Keratinocyte (primary cell): ENCODE results near the gene LANCL1. TPM values are rescaled to one million over a fixed set of nuclear protein-coding genes. Genes with fewer than 3 reads are reported as not detected.

ENCODE experiments used
- DNase-seq: peaks from one replicate; pipeline ENCODE4 v3.0.0-alpha.2; 2011; ENCODE audit warnings: low read depth, missing footprints, low spot score
- FAIRE-seq: peaks from 2 replicates; lab custom pipeline; 2011; peaks lifted over from hg19 to GRCh38; lab: Jason Lieb, UNC
- H2AFZ ChIP-seq: 2 replicates; pipeline ENCODE4 v1.6.0; 2012; ENCODE audit warnings: low read length, control low read depth, inconsistent platforms; ENCODE audit not compliant: control insufficient read depth
- H3K27ac ChIP-seq: 2 replicates; pipeline ENCODE4 v1.5.1; 2011; ENCODE audit warnings: low read length; ENCODE audit not compliant: control insufficient read depth, insufficient read depth
- H3K27me3 ChIP-seq: 3 replicates; pipeline ENCODE4 v1.6.0; 2011; ENCODE audit warnings: low read length; ENCODE audit not compliant: control insufficient read depth, insufficient read depth; ENCODE audit errors: extremely low read depth
- H3K36me3 ChIP-seq, 2 experiments: 2 replicates in 1 of 2; 3 replicates in 1 of 2; pipeline ENCODE4 v1.5.1; 2011; ENCODE audit warnings: low read length in 2 of 2, mild to moderate bottlenecking in 1 of 2; ENCODE audit not compliant: control insufficient read depth in 2 of 2, insufficient read depth in 2 of 2; ENCODE audit errors: extremely low read depth in 1 of 2
- H3K4me1 ChIP-seq: 3 replicates; pipeline ENCODE4 v1.5.1; 2011; ENCODE audit warnings: low read length; ENCODE audit not compliant: control insufficient read depth, insufficient read depth; ENCODE audit errors: extremely low read depth
- H3K4me2 ChIP-seq: 3 replicates; pipeline ENCODE4 v1.6.0; 2011; ENCODE audit warnings: low read depth, low read length; ENCODE audit not compliant: control insufficient read depth, insufficient read depth; ENCODE audit errors: extremely low read depth
- H3K4me3 ChIP-seq, 3 experiments: fragments of 200-600 bp in 1 of 3; sonication (generic) in 1 of 3; 2 replicates in 2 of 3; 3 replicates in 1 of 3; pipeline ENCODE4 v1.5.1; 2011 to 2016; ENCODE audit warnings: low read length in 3 of 3, mild to moderate bottlenecking in 3 of 3, control low read depth in 2 of 3, inconsistent platforms in 1 of 3, low read depth in 1 of 3, mixed read lengths in 1 of 3, mixed run types in 1 of 3, moderate library complexity in 1 of 3; ENCODE audit not compliant: control insufficient read depth in 2 of 3, insufficient read depth in 2 of 3; ENCODE audit errors: extremely low read depth in 1 of 3
- H3K79me2 ChIP-seq: 2 replicates; pipeline ENCODE4 v1.6.0; 2012; ENCODE audit warnings: low read length; ENCODE audit not compliant: control insufficient read depth, insufficient read depth
- H3K9ac ChIP-seq: 3 replicates; pipeline ENCODE4 v1.6.0; 2011; ENCODE audit warnings: low read length; ENCODE audit not compliant: control insufficient read depth, insufficient read depth; ENCODE audit errors: extremely low read depth
- H3K9me1 ChIP-seq: 3 replicates; pipeline ENCODE4 v1.6.0; 2011; ENCODE audit warnings: low read length; ENCODE audit not compliant: control insufficient read depth, insufficient read depth; ENCODE audit errors: extremely low read depth
- H3K9me3 ChIP-seq: 2 replicates; pipeline ENCODE4 v1.5.1; 2012; ENCODE audit warnings: low read depth, low read length; ENCODE audit not compliant: control insufficient read depth
- H4K20me1 ChIP-seq: 3 replicates; pipeline ENCODE4 v1.6.0; 2011; ENCODE audit warnings: low read length; ENCODE audit not compliant: control insufficient read depth, insufficient read depth; ENCODE audit errors: extremely low read depth
- EZH2 ChIP-seq: IDR thresholded peaks from one replicate; pipeline ENCODE4 v1.6.1; 2012; ENCODE audit warnings: inconsistent platforms, mild to moderate bottlenecking, low read length, moderate library complexity
- dilution Hi-C: fragments of 300-500 bp; cut with MboI; formaldehyde crosslinking; loops from one replicate; pipeline ENCODE4 v1.7.0; 2020; ENCODE audit warnings: low sequenced_read_pairs; ENCODE audit not compliant: extremely low pct_ligation_motif_present
- polyA plus RNA-seq, 5 experiments: library from polyadenylated mRNA; depleted of rRNA in 3 of 5; stranded (reverse) in 3 of 5; stranded (forward) in 1 of 5; unstranded in 1 of 5; fragments of >200 nt; gene quantifications; 1 replicate in 1 of 5; 2 replicates in 3 of 5; 3 replicates in 1 of 5; pipeline versions ENCODE4 v1.2.1 to v1.2.3, GENCODE V29; 2011 to 2012; ENCODE audit warnings: missing spikeins in 2 of 5, low read depth in 1 of 5, low replicate concordance in 1 of 5
- TF ChIP-seq, protein P1 (sequence below), 3 experiments: IDR thresholded peaks in 1 of 3; conservative IDR thresholded peaks in 1 of 3; optimal IDR thresholded peaks in 1 of 3; 2 replicates in 2 of 3; 3 replicates in 1 of 3; pipeline versions ENCODE3 to v1.5.1; 2011; ENCODE audit warnings: low read length in 3 of 3, mild to moderate bottlenecking in 3 of 3, moderate library complexity in 2 of 3, control low read depth in 1 of 3, inconsistent platforms in 1 of 3; ENCODE audit not compliant: insufficient read depth in 2 of 3; ENCODE audit errors: extremely low read depth in 1 of 3

The LANCL1 gene
- polyA plus RNA-seq, 1 donor (not counting 4 experiments of a cell fraction or from before 2014, with no cell fraction given), result 86.4 TPM

DNA sequence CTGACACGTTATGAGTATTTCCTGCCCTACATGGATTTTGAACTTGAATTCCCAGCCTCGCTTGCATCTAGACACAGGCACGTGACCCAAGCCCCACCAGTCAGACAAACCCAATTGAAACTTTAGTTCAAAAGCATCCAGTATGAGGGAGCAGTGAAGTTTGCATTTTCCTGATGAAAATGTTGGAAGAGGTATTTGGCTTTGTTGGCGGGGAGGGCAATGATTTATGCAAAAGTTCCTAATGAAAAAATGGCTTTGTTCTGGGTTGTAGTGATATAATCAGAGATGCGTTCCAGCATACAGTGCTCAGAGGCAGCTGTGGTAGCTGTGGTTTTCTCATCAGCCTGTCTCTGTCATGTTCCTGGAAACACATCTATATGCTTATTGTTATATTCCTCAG is 43.0 kb upstream of the LANCL1 start:
- H3K4me2 ChIP-seq, result no peak overlapping the region
- no peaks in the 10 kb centered on the region for H3K9me1 ChIP-seq
- H3K9ac ChIP-seq, result no peak overlapping the region
- no peaks in the 10 kb centered on the region for H3K4me1 ChIP-seq
- DNase-seq (no peak), FAIRE-seq (no peak)
- dilution Hi-C loops, result no loop called here
- TF ChIP-seq, protein P1, sequence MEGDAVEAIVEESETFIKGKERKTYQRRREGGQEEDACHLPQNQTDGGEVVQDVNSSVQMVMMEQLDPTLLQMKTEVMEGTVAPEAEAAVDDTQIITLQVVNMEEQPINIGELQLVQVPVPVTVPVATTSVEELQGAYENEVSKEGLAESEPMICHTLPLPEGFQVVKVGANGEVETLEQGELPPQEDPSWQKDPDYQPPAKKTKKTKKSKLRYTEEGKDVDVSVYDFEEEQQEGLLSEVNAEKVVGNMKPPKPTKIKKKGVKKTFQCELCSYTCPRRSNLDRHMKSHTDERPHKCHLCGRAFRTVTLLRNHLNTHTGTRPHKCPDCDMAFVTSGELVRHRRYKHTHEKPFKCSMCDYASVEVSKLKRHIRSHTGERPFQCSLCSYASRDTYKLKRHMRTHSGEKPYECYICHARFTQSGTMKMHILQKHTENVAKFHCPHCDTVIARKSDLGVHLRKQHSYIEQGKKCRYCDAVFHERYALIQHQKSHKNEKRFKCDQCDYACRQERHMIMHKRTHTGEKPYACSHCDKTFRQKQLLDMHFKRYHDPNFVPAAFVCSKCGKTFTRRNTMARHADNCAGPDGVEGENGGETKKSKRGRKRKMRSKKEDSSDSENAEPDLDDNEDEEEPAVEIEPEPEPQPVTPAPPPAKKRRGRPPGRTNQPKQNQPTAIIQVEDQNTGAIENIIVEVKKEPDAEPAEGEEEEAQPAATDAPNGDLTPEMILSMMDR (optimal IDR thresholded peaks at IDR 0.05 in 1 of 3, IDR thresholded peaks at IDR 0.05 in 1 of 3, conservative IDR thresholded peaks at IDR 0.05 in 1 of 3; ENCODE audit: extremely low read depth in 1 of 3, insufficient read depth in 2 of 3, low read length in 3 of 3), result no peak
- TF ChIP-seq EZH2, result no peak
- no peak overlapping the region for H2AFZ ChIP-seq
- H3K79me2 ChIP-seq, result no peaks in the 10 kb centered on the region
- no peaks in the 10 kb centered on the region for H3K27me3 ChIP-seq
- no peaks in the 10 kb centered on the region for H3K9me3 ChIP-seq
- no peaks in the 10 kb centered on the region for H3K36me3 ChIP-seq
- H4K20me1 ChIP-seq, result no peaks in the 10 kb centered on the region
- no peak overlapping the region for H3K27ac ChIP-seq
- no peak overlapping the region for H3K4me3 ChIP-seq

DNA sequence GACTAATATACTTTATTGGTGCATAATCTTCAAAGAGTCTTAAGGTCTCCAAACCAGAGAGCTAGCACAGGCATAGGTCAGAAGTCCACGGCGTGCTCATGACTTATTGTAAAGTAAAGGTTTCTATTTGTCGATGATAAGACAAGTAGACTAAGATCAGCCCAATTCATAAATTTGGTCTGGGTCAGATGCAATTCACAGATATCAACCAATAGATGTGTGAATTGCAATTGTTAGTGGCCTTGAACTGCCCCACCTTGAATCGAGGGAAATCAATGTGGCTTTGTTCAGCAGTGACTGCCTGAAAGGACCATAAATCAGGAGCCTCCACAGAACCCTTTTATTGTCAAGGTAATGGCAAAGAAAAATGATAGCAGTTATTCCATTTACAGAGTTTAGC is 40.7 kb upstream of the LANCL1 start:
- no peaks in the 10 kb centered on the region for H3K27me3 ChIP-seq
- no peak overlapping the region for H3K4me3 ChIP-seq
- no peaks in the 10 kb centered on the region for H3K9me1 ChIP-seq
- H3K36me3 ChIP-seq, result no peaks in the 10 kb centered on the region
- H3K9ac ChIP-seq, result no peak overlapping the region
- H2AFZ ChIP-seq, result no peak overlapping the region
- H3K4me2 ChIP-seq, result no peak overlapping the region
- TF ChIP-seq, protein P1 (optimal IDR thresholded peaks at IDR 0.05 in 1 of 3, IDR thresholded peaks at IDR 0.05 in 1 of 3, conservative IDR thresholded peaks at IDR 0.05 in 1 of 3; ENCODE audit: extremely low read depth in 1 of 3, insufficient read depth in 2 of 3, low read length in 3 of 3), result no peak
- TF ChIP-seq EZH2, result no peak
- no peaks in the 10 kb centered on the region for H4K20me1 ChIP-seq
- no peaks in the 10 kb centered on the region for H3K9me3 ChIP-seq
- no peak for DNase-seq
- H3K79me2 ChIP-seq, result no peaks in the 10 kb centered on the region
- no peaks in the 10 kb centered on the region for H3K4me1 ChIP-seq
- no peak overlapping the region for H3K27ac ChIP-seq
- dilution Hi-C loops, result no loop called here
- no peak for FAIRE-seq
